GM19351 (cell line): Measurements from ENCODE around the gene EMILIN3.
A peak's percentile ranks its signal among the peaks of the same experiment; 100 is the strongest.

Source experiments
- ATAC-seq: cut with Tn5 transposase; IDR thresholded peaks from one replicate; pipeline ENCODE4 v1.9.1; 2021; ENCODE audit warnings: mild to moderate bottlenecking, moderate library complexity; ENCODE audit not compliant: unreplicated experiment

The EMILIN3 gene, protein sequence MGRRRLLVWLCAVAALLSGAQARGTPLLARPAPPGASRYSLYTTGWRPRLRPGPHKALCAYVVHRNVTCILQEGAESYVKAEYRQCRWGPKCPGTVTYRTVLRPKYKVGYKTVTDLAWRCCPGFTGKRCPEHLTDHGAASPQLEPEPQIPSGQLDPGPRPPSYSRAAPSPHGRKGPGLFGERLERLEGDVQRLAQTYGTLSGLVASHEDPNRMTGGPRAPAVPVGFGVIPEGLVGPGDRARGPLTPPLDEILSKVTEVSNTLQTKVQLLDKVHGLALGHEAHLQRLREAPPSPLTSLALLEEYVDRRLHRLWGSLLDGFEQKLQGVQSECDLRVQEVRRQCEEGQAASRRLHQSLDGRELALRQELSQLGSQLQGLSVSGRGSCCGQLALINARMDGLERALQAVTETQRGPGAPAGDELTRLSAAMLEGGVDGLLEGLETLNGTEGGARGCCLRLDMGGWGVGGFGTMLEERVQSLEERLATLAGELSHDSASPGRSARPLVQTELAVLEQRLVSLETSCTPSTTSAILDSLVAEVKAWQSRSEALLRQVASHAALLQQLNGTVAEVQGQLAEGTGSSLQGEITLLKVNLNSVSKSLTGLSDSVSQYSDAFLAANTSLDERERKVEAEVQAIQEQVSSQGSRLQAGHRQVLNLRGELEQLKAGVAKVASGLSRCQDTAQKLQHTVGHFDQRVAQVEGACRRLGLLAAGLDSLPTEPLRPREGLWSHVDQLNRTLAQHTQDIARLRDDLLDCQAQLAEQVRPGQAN

DNA sequence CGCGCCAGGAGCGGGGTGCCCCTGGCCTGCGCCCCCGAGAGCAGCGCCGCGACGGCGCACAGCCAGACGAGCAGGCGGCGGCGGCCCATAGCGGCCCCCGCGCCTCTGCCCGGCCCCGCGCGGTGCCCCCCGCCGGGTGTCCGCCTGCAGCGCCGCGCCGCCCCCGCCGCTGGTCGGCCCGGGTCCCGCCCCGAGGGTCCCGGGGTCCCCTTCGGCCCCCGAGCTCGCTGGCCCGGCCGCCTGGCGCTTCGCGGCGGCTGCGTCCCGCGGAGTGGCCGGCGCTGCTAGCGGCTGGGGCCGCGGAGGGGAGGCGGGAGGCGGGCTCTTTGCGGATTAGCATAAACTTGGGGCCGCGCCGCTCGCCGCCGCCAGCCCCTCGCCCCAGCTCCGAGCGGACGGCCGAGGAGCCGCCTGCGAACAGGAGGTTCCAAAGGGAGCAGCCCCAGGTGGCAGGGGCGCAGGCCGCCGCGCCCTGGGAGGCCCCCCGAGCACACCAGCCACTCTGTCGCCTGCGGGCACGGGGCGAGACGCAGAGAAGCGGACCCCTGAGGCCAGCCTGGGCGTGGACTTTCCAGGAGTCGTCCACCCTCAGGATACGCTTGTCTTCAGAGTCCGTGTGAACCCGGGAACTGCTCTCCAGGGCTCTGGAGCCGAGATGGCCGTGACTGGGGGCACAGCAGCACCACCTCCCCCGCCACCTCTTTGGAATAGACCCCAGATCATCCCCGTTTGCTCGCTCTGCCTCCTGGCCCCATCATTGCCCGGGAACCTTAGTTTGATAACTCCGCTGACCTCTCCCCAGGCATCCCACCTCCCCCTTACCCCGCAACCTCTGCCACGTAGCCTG, at the start of gene EMILIN3:
Gene EMILIN3, minus strand, starts transcription at position 273 of the 847 bp plus-strand sequence. Its CDS starts 184 bp downstream, at position 89.
- ATAC-seq = no peak

- no peak for ATAC-seq
Observed at GRCh38 chr20:41415191-41415590, 48.6 kb upstream of the EMILIN3 start.

DNA sequence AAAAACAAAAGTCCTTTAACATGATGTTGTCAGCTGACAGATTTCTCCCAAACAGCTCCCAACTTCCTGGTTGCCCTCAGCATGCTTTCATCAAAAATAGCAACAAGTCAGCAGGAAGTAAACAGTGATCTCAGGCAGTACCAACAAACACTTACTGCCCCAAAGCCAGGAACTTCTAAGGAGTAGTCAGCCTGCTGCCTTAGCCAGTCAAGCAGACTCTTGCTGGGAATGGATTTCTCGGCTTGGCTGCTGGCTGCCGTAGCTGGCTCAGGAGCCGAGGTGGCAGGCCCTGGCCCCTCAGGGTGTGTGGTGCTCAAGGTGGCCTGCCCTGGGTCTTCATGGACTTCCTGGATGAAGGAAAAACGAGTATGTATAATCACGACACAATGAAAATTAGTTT, 46.6 kb upstream of the EMILIN3 start:
- no peak for ATAC-seq

- ATAC-seq = no peak
Observed at GRCh38 chr20:41412324-41413120, 45.9 kb upstream of the EMILIN3 start.

GRCh38 chr20:41411391-41411847, 44.8 kb upstream of the EMILIN3 start:
- ATAC-seq = no peak

DNA sequence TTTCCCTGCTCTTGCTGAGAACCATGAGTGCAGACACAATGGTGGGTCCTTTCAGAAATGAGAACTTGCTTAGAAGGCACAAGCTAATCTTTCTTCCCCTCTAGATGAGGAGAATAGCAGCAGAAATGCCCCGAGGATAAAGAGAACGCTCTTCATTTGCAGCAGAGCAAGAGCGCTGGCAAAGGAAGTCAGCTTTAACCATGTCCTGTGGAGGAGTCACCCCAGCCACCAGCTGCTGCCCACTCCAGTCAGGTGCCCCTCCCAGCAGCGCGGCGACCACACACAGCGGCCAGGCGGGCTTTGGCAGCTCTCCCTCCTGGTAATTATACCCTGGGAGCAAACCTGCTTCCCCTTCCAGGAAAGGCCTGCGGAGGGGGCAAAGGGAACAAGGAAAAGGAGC, 42.4 kb upstream of the EMILIN3 start:
- no peak for ATAC-seq

DNA sequence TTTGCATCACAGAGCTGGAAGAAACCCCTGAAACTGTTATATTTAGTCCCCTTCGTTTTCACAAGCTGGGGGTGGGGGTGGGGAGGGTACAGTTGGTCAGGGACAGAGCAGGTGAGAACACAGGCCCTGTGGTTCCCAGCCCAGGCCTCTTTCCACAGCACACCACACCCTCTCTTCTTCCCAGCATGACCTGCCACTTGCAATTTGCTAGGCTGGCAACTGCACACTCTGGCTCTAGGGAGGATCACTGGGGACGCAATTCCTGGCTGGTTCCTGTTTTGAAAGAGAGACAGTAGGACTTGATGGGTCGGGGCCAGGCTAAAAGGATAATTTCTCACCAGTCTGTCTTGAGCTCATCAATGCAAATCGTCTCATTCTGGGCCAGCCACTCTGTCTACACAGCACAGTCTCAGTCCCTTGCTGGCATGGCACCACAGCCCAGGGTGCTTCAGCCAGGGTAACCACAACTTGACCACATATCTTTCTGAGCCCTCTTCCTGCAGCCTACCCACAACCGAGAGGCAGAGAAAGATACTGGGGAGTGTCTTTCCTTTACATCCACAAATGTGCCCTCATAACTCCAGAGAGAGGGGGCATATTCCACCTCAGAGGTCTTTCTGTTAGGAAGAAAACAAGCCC, 41.7 kb upstream of the EMILIN3 start:
- peak; percentile 75 for ATAC-seq

GRCh38 chr20:41407607-41408006, 41.0 kb upstream of the EMILIN3 start:
- no peak for ATAC-seq

DNA sequence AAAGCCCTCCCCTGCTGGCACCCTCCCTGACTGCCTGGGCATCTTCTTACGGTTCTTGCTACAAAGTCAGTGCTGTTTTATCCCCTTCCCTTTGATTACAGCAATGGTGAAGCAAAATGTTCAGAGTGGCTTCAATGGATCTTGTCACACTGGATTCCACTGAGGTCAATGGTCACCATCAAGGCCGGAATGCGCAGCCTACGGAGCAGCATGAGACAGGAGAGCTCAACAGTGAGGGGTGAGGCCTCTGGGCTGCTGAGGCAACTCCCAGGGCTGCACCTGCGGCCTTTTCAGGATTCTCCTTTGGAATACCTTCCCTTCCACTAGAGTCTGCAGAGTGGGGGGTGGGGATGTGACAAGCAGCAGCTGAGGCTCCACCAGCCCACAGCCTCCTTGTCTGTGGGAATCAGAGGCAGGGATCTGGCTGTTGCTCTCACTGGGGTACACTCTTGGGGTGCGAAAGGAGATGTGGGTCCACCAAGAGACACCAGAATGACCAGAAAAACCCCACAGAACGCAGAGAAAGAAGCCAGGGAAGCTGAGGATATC, 40.4 kb upstream of the EMILIN3 start:
- no peak for ATAC-seq

DNA sequence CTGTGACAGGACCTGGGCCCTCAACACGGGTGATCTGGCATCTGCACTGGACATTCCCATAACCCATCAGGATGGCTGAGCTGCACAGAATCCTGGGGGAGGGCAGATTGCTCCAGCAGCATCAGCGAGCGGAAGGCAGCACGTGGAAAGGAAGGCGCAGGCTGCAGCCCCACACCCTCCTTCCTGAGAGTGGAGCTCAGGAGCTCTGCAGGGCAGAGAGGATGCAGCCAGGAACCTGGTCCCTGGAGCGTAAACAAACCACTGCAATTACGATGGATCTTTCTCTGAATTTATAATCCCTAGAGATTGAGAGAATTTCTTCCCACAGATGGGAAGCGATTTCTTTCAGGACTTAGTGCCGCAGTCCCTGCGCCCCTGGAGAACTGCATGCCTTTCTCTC, 39.7 kb upstream of the EMILIN3 start:
- ATAC-seq = no peak

- no peak for ATAC-seq
Observed at GRCh38 chr20:41405436-41405835, 38.8 kb upstream of the EMILIN3 start.

GRCh38 chr20:41403604-41404003, 37.0 kb upstream of the EMILIN3 start:
- ATAC-seq = no peak

DNA sequence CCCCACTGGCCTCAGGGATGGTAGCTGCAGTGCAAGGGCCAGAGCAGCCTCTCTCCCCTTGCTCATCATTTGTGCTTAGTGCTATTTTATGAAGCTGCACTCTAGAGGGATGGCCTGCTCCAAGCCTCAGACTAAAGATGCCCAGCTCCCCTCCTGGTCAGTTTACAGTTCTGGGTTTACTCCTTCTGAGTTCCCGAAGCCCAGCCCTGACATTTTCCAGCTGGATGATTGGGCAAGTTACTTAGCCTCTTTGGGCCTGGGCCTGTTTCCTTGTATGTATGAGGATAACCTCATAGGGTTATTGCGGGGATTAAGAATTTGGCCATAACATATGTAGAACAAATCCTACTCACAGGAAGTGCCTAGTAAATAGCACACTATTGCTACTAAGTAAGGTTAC, 31.8 kb upstream of the EMILIN3 start:
- ATAC-seq = no peak

GRCh38 chr20:41395667-41396664, 29.3 kb upstream of the EMILIN3 start:
- no peak for ATAC-seq

DNA sequence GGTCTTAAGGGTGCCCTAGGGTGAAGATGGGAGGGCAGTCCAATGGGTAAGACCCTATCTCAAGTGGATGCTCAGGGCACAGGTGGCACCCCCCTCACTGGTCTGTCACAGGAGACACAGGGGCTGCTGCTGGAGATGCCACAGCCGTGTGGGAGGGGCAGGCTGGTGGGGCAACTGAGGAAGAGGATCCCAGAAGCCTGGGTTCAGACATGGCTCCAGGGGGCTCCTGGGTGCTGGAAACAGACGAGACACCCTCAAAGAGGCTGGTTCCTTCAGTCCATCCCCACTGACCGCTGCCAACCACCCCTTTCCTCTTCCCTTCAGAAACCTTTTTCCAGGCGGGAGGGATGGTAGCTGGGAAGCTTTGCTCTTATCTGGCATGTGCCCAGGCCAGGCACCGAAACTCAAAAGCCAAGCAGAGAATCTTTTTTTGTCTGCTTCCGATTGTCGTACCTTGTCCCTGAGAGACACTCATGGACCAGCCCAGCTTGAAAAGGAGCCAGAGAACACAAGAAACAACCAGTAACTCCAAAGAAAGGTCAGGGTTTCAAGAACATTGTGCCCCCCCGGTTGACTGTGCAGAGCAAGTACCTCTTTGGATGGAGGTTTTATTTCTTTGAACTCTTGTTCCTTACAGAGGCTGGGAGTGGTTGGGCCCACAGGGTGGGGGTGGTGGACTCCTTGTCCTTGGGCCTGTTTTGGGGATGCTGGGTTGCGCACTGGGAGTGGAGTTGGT, 28.5 kb upstream of the EMILIN3 start:
- no peak for ATAC-seq

- no peak for ATAC-seq
Observed at GRCh38 chr20:41394081-41394480, 27.5 kb upstream of the EMILIN3 start.

- no peak for ATAC-seq
Observed at GRCh38 chr20:41393705-41394066, 27.1 kb upstream of the EMILIN3 start.
